Caco-2 (cell line): ENCODE results near the gene MICU1. TPM values are rescaled to one million over a fixed set of nuclear protein-coding genes. Genes with fewer than 3 reads are reported as not detected.

Source experiments
- BruUV-seq: library from RNA; stranded (reverse); fragments of 400-500 nt; replicated peaks from 2 replicates; lab custom pipeline; 2021; lab: Mats Ljungman, UMichigan
- CTCF ChIA-PET: fragments of 300-600 bp; sonication (Branson Sonifier 250); formaldehyde crosslinking; loops from one replicate; lab custom pipeline; 2022; ENCODE audit warnings: antibody characterized with exemption; lab: Charles Lee
- POLR2A ChIA-PET: fragments of 300-600 bp; sonication (Branson Sonifier 250); formaldehyde crosslinking; loops from one replicate; lab custom pipeline; 2022; ENCODE audit warnings: antibody characterized with exemption; lab: Charles Lee
- DNase-seq, 2 experiments: peaks; one replicate each; pipeline versions ENCODE4 v3.0.0 to v3.0.0-alpha.2; 2020 to 2022
- H3K27me3 ChIP-seq: replicated peaks from 2 replicates; pipeline ENCODE4 v1.6.0; 2011; ENCODE audit warnings: low read length; ENCODE audit not compliant: control insufficient read depth, insufficient read depth
- H3K36me3 ChIP-seq: 2 replicates; pipeline ENCODE4 v1.5.1; 2011; ENCODE audit warnings: low read length; ENCODE audit not compliant: control insufficient read depth, insufficient read depth
- H3K4me1 ChIP-seq: fragments of 250-450 bp; sonication (Bioruptor Pico); 2 replicates; pipeline ENCODE4 v1.5.1; 2020; ENCODE audit warnings: mild to moderate bottlenecking
- H3K4me3 ChIP-seq: 2 replicates; pipeline ENCODE4 v1.5.1; 2011; ENCODE audit warnings: low read depth, mild to moderate bottlenecking, control low read depth, low read length
- H3K9me3 ChIP-seq: fragments of 250-450 bp; sonication (Bioruptor Pico); 2 replicates; pipeline ENCODE4 v1.5.1; 2020; ENCODE audit warnings: mild to moderate bottlenecking, moderate library complexity
- H3K27ac Mint-ChIP-seq: one replicate; pipeline ENCODE4 v1.8.0; 2022; ENCODE audit warnings: mixed read lengths; ENCODE audit not compliant: unreplicated experiment
- H3K27me3 Mint-ChIP-seq: one replicate; pipeline ENCODE4 v1.8.0; 2022; ENCODE audit warnings: mixed read lengths; ENCODE audit not compliant: insufficient read depth, unreplicated experiment
- H3K36me3 Mint-ChIP-seq: one replicate; pipeline ENCODE4 v1.8.0; 2022; ENCODE audit warnings: mild to moderate bottlenecking, mixed read lengths; ENCODE audit not compliant: insufficient read depth, unreplicated experiment
- H3K4me1 Mint-ChIP-seq: one replicate; pipeline ENCODE4 v1.8.0; 2022; ENCODE audit warnings: low read depth, mixed read lengths; ENCODE audit not compliant: unreplicated experiment
- H3K4me3 Mint-ChIP-seq: one replicate; pipeline ENCODE4 v1.8.0; 2022; ENCODE audit warnings: mild to moderate bottlenecking, moderate library complexity, mixed read lengths; ENCODE audit not compliant: unreplicated experiment
- H3K9me3 Mint-ChIP-seq: one replicate; pipeline ENCODE4 v1.8.0; 2022; ENCODE audit warnings: mixed read lengths; ENCODE audit not compliant: unreplicated experiment
- CTCF ChIP-seq, 2 experiments: fragments of 200-600 bp in 1 of 2; IDR thresholded peaks; 1 replicate in 1 of 2; 2 replicates in 1 of 2; pipeline versions ENCODE4 v1.5.1 to v1.8.0; 2011 to 2022; ENCODE audit warnings: antibody characterized with exemption in 1 of 2, control low read depth in 1 of 2, inconsistent platforms in 1 of 2, low read depth in 1 of 2, low read length in 1 of 2, mild to moderate bottlenecking in 1 of 2, moderate library complexity in 1 of 2; ENCODE audit not compliant: insufficient read depth in 1 of 2, severe bottlenecking in 1 of 2, unreplicated experiment in 1 of 2
- intact Hi-C: fragments of 100-400 bp; cut with micrococcal nuclease; formaldehyde crosslinking; loops from one replicate; pipeline ENCODE4 v1.10.0; 2022; ENCODE audit not compliant: unreplicated experiment
- total RNA-seq: library from RNA; stranded (reverse); gene quantifications from 2 replicates; pipeline ENCODE4 v1.2.3, GENCODE V29; 2022

Gene MICU1
- total RNA-seq, 1 experiment from 2014 or later = 83.2 TPM

- Histone ChIP-seq H3K36me3 (no peaks in the 10 kb centered on the region), H3K4me3 (no peak overlapping the region), H3K4me1 (peaks cover 20% of the 10 kb centered on the region), H3K27me3 (no peaks in the 10 kb centered on the region), H3K9me3 (no peaks in the 10 kb centered on the region)
- no peak for DNase-seq
- ChIA-PET POLR2A (no interaction called here), CTCF (no interaction called here)
- intact Hi-C loops = no loop called here
- BruUV-seq = no TSS peak
- H3K27ac Mint-ChIP-seq = no peak overlapping the region
- no peaks in the 10 kb centered on the region for H3K27me3 Mint-ChIP-seq
- no peaks in the 10 kb centered on the region for H3K36me3 Mint-ChIP-seq
- no peak for TF ChIP-seq CTCF (IDR thresholded peaks at IDR 0.05; ENCODE audit: insufficient read depth in 1 of 2, low read depth in 1 of 2, low read length in 1 of 2, severe bottlenecking in 1 of 2, unreplicated experiment in 1 of 2)
- H3K9me3 Mint-ChIP-seq = no peaks in the 10 kb centered on the region
- peaks cover 12% of the 10 kb centered on the region for H3K4me1 Mint-ChIP-seq
- H3K4me3 Mint-ChIP-seq = no peak overlapping the region
Observed at GRCh38 chr10:72524489-72524888, 101.4 kb downstream of the MICU1 start.

GRCh38 chr10:72523932-72524396 lies 101.9 kb downstream of the MICU1 start:
- TF ChIP-seq CTCF (IDR thresholded peaks at IDR 0.05; ENCODE audit: insufficient read depth in 1 of 2, low read depth in 1 of 2, low read length in 1 of 2, severe bottlenecking in 1 of 2, unreplicated experiment in 1 of 2) = no peak
- H3K27ac Mint-ChIP-seq = no peak overlapping the region
- H3K27me3 ChIP-seq = no peaks in the 10 kb centered on the region
- ChIA-PET CTCF (no interaction called here), POLR2A (no interaction called here)
- no peak overlapping the region for H3K4me3 ChIP-seq
- no peaks in the 10 kb centered on the region for H3K27me3 Mint-ChIP-seq
- no peak for DNase-seq
- H3K36me3 Mint-ChIP-seq = no peaks in the 10 kb centered on the region
- H3K4me3 Mint-ChIP-seq = no peak overlapping the region
- peaks cover 20% of the 10 kb centered on the region for H3K4me1 ChIP-seq
- BruUV-seq = no TSS peak
- no peaks in the 10 kb centered on the region for H3K36me3 ChIP-seq
- no peaks in the 10 kb centered on the region for H3K9me3 Mint-ChIP-seq
- peaks cover 12% of the 10 kb centered on the region for H3K4me1 Mint-ChIP-seq
- H3K9me3 ChIP-seq = no peaks in the 10 kb centered on the region
- intact Hi-C loops = no loop called here

GRCh38 chr10:72523062-72523461 lies 102.8 kb downstream of the MICU1 start:
- Mint-ChIP-seq H3K27ac (no peak overlapping the region), H3K27me3 (no peaks in the 10 kb centered on the region), H3K9me3 (no peaks in the 10 kb centered on the region), H3K4me3 (no peak overlapping the region), H3K4me1 (peaks cover 12% of the 10 kb centered on the region), H3K36me3 (no peaks in the 10 kb centered on the region)
- Histone ChIP-seq H3K4me3 (no peak overlapping the region), H3K36me3 (no peaks in the 10 kb centered on the region), H3K9me3 (no peaks in the 10 kb centered on the region), H3K4me1 (peaks cover 20% of the 10 kb centered on the region), H3K27me3 (no peaks in the 10 kb centered on the region)
- intact Hi-C loops = no loop called here
- POLR2A ChIA-PET = no interaction called here
- TF ChIP-seq CTCF (IDR thresholded peaks at IDR 0.05; ENCODE audit: insufficient read depth in 1 of 2, low read depth in 1 of 2, low read length in 1 of 2, severe bottlenecking in 1 of 2, unreplicated experiment in 1 of 2) = no peak
- CTCF ChIA-PET = no interaction called here
- no TSS peak for BruUV-seq
- DNase-seq = no peak
